ENCODE measurements around the gene PHF12. TPM values are rescaled to one million over a fixed set of nuclear protein-coding genes. Genes with fewer than 3 reads are reported as not detected.

PHF12 gene
- total RNA-seq, 1 donor from 2014 or later, result 20.4 TPM

Small RNA genes lying within 50 kb of the gene (microRNA-seq; reads per million reads assigned to microRNA genes)
- gene MIR451B, result not detected

Other genes starting within 250 kb of the PHF12 start
- 2.0 TPM for gene PROCA1, start 239.6 kb downstream of the PHF12 start, total RNA-seq
- 15.3 TPM for gene RAB34, start 233.7 kb downstream of the PHF12 start, total RNA-seq
- 725 TPM for gene RPL23A, start 231.5 kb downstream of the PHF12 start, total RNA-seq
- 2.4 TPM for gene TLCD1, start 225.3 kb downstream of the PHF12 start, total RNA-seq
- gene NEK8, start 222.7 kb downstream of the PHF12 start, total RNA-seq, result 0.78 TPM
- 2.8 TPM for gene TRAF4, start 207.5 kb downstream of the PHF12 start, total RNA-seq
- gene FAM222B, start 108.7 kb downstream of the PHF12 start, total RNA-seq, result 18.6 TPM
- gene ERAL1, start 96.5 kb downstream of the PHF12 start, total RNA-seq, result 31.3 TPM
- 80.4 TPM for gene FLOT2, start 53.8 kb downstream of the PHF12 start, total RNA-seq
- gene DHRS13, start 48.4 kb downstream of the PHF12 start, total RNA-seq, result 3.0 TPM
- not detected for gene SEZ6, start 54.5 kb upstream of the PHF12 start, total RNA-seq
- 0.57 TPM for gene PIPOX, start 91.6 kb upstream of the PHF12 start, total RNA-seq
- 317 TPM for gene MYO18A, start 228.9 kb upstream of the PHF12 start, total RNA-seq